GM23338 (cell line): ENCODE measurements around the gene CTDP1. TPM values are rescaled to one million over a fixed set of nuclear protein-coding genes. Genes with fewer than 3 reads are reported as not detected.

Experiments
- ATAC-seq: fragments of 200-7000 bp; cut with Tn5 transposase; 3 replicates; pipeline ENCODE4 v1.9.1; 2020
- DNase-seq: peaks from one replicate; pipeline ENCODE4 v3.0.0-alpha.2; 2015; ENCODE audit warnings: low spot score
- H2AFZ ChIP-seq: fragments of 200-600 bp; sonication (generic); 2 replicates; pipeline ENCODE4 v1.8.0; 2016; ENCODE audit warnings: antibody characterized with exemption, mild to moderate bottlenecking, moderate library complexity
- H3F3A ChIP-seq: fragments of 200-600 bp; sonication (generic); replicated peaks from 2 replicates; pipeline ENCODE4 v1.8.0; 2017; ENCODE audit warnings: antibody characterized with exemption, mixed run types, low read depth
- H3K27ac ChIP-seq: fragments of 200-600 bp; sonication (generic); 2 replicates; pipeline ENCODE4 v1.6.1; 2016; ENCODE audit warnings: low read depth
- H3K27me3 ChIP-seq: fragments of 200-600 bp; sonication (generic); 2 replicates; pipeline ENCODE4 v1.8.0; 2016; ENCODE audit warnings: mild to moderate bottlenecking, mixed run types, moderate library complexity; ENCODE audit not compliant: insufficient read depth
- H3K36me3 ChIP-seq: fragments of 200-600 bp; sonication (generic); 2 replicates; pipeline ENCODE4 v1.8.0; 2016; ENCODE audit warnings: mild to moderate bottlenecking; ENCODE audit not compliant: insufficient read depth
- H3K4me1 ChIP-seq: fragments of 200-600 bp; sonication (generic); 2 replicates; pipeline ENCODE4 v1.8.0; 2016; ENCODE audit warnings: mild to moderate bottlenecking, moderate library complexity; ENCODE audit not compliant: insufficient read depth
- H3K4me2 ChIP-seq: fragments of 200-600 bp; sonication (generic); 2 replicates; pipeline ENCODE4 v1.7.1; 2017; ENCODE audit warnings: mixed run types
- H3K4me3 ChIP-seq: fragments of 200-600 bp; sonication (generic); 2 replicates; pipeline ENCODE4 v1.6.1; 2016; ENCODE audit warnings: mixed run types
- H3K79me2 ChIP-seq: fragments of 200-600 bp; sonication (generic); replicated peaks from 2 replicates; pipeline ENCODE4 v1.8.0; 2017; ENCODE audit warnings: mild to moderate bottlenecking; ENCODE audit not compliant: insufficient read depth
- H3K9me2 ChIP-seq: fragments of 200-600 bp; sonication (generic); 2 replicates; pipeline ENCODE4 v1.8.0; 2017; ENCODE audit not compliant: insufficient read depth
- H4K20me1 ChIP-seq: fragments of 200-600 bp; sonication (generic); replicated peaks from 2 replicates; pipeline ENCODE4 v1.8.0; 2017; ENCODE audit warnings: mild to moderate bottlenecking; ENCODE audit not compliant: insufficient read depth
- H3K27ac Mint-ChIP-seq: 2 replicates; pipeline ENCODE4 v1.8.0; 2020; ENCODE audit warnings: inconsistent platforms, mild to moderate bottlenecking, moderate library complexity, mixed read lengths
- H3K27me3 Mint-ChIP-seq: 3 replicates; pipeline ENCODE4 v1.8.0; 2022; ENCODE audit warnings: low read depth, mild to moderate bottlenecking, moderate library complexity, mixed read lengths, inconsistent platforms; ENCODE audit not compliant: insufficient read depth, poor library complexity
- H3K36me3 Mint-ChIP-seq: 3 replicates; pipeline ENCODE4 v1.8.0; 2021; ENCODE audit warnings: low read depth, mild to moderate bottlenecking, inconsistent platforms, moderate library complexity, mixed read lengths
- H3K4me1 Mint-ChIP-seq: 3 replicates; pipeline ENCODE4 v1.8.0; 2020; ENCODE audit warnings: mild to moderate bottlenecking, inconsistent platforms, mixed read lengths
- H3K4me3 Mint-ChIP-seq: 3 replicates; pipeline ENCODE4 v1.8.0; 2021; ENCODE audit warnings: moderate library complexity, mild to moderate bottlenecking, inconsistent platforms, mixed read lengths
- H3K9me3 Mint-ChIP-seq: 3 replicates; pipeline ENCODE4 v1.8.0; 2020; ENCODE audit warnings: moderate library complexity, mild to moderate bottlenecking, inconsistent platforms, mixed read lengths
- CTCF ChIP-seq, 2 experiments: fragments of 200-600 bp in 1 of 2; sonication (generic) in 1 of 2; conservative IDR thresholded peaks; 2 replicates each; pipeline versions ENCODE4 v1.5.1 to v1.6.1; 2016 to 2017; ENCODE audit warnings: antibody characterized with exemption in 2 of 2, low read depth in 2 of 2, mild to moderate bottlenecking in 2 of 2, moderate library complexity in 1 of 2
- ETS1 ChIP-seq: IDR thresholded peaks from 2 replicates; pipeline ENCODE4 v1.6.1; 2016; ENCODE audit warnings: antibody characterized with exemption
- EZH2 ChIP-seq: fragments of 200-600 bp; sonication (generic); IDR thresholded peaks from one replicate; pipeline ENCODE4 v1.8.0; 2017; ENCODE audit warnings: antibody characterized with exemption, mild to moderate bottlenecking, low read depth; ENCODE audit not compliant: unreplicated experiment
- EZH2phosphoT487 ChIP-seq: fragments of 200-600 bp; sonication (generic); IDR thresholded peaks from one replicate; pipeline ENCODE4 v1.8.1; 2018; ENCODE audit warnings: antibody characterized with exemption; ENCODE audit not compliant: unreplicated experiment
- JUNB ChIP-seq: IDR thresholded peaks from one replicate; pipeline ENCODE4 v1.6.1; 2016; ENCODE audit warnings: antibody characterized with exemption; ENCODE audit not compliant: unreplicated experiment
- NANOG ChIP-seq: IDR thresholded peaks from 2 replicates; pipeline ENCODE4 v1.6.1; 2016; ENCODE audit warnings: antibody characterized with exemption, borderline replicate concordance
- POLR2AphosphoS5 ChIP-seq: IDR thresholded peaks from 2 replicates; pipeline ENCODE4 v1.6.1; 2016; ENCODE audit warnings: antibody characterized with exemption, low read depth
- REST ChIP-seq: IDR thresholded peaks from one replicate; pipeline ENCODE4 v1.6.1; 2018; ENCODE audit warnings: antibody characterized with exemption; ENCODE audit not compliant: unreplicated experiment
- STAT1 ChIP-seq: IDR thresholded peaks from one replicate; pipeline ENCODE4 v1.6.1; 2016; ENCODE audit warnings: antibody characterized with exemption; ENCODE audit not compliant: unreplicated experiment
- ZNF114 ChIP-seq: fragments of 250-450 bp; sonication (Bioruptor Pico); IDR thresholded peaks from 2 replicates; pipeline ENCODE4 v1.5.0; 2020; ENCODE audit warnings: mild to moderate bottlenecking, moderate library complexity
- ZNF331 ChIP-seq: fragments of 250-450 bp; sonication (Bioruptor Pico); IDR thresholded peaks from 2 replicates; pipeline ENCODE4 v1.5.0; 2020; ENCODE audit warnings: low read depth, mild to moderate bottlenecking, moderate library complexity
- ZNF462 ChIP-seq: fragments of 250-450 bp; sonication (Bioruptor Pico); IDR thresholded peaks from 2 replicates; pipeline ENCODE4 v1.5.0; 2020; ENCODE audit warnings: mild to moderate bottlenecking, moderate library complexity
- polyA plus RNA-seq: library from polyadenylated mRNA; unstranded; fragments of >200 nt; fragmentation: Nextera tagmentation; extraction: Ambion mirVana; gene quantifications from 2 replicates; pipeline ENCODE4 v1.2.1, GENCODE V29; 2016
- total RNA-seq: library from RNA; depleted of rRNA; stranded (reverse); fragments of >200 nt; shearing (Covaris generic); gene quantifications from 2 replicates; pipeline ENCODE4 v1.2.3, GENCODE V29; 2014

CTDP1 gene
- total and polyA plus RNA-seq, 2 experiments from 2014 or later, result 9.4 to 51.6 TPM

GRCh38 chr18:79723036-79723435 lies 43.4 kb downstream of the CTDP1 start:
- H3K4me1 Mint-ChIP-seq, result no peaks in the 10 kb centered on the region
- H4K20me1 ChIP-seq, result peaks cover 6% of the 10 kb centered on the region
- no peaks in the 10 kb centered on the region for H3K4me1 ChIP-seq
- no peak overlapping the region for H3K4me2 ChIP-seq
- H3F3A ChIP-seq, result no peaks in the 10 kb centered on the region
- no peak overlapping the region for H3K27ac ChIP-seq
- H3K27me3 Mint-ChIP-seq, result no peaks in the 10 kb centered on the region
- H2AFZ ChIP-seq, result no peak overlapping the region
- ATAC-seq, result no peak
- peaks cover 63% of the 10 kb centered on the region for H3K36me3 Mint-ChIP-seq
- no peak overlapping the region for H3K4me3 ChIP-seq
- H3K4me3 Mint-ChIP-seq, result no peak overlapping the region
- no peaks in the 10 kb centered on the region for H3K9me2 ChIP-seq
- H3K9me3 Mint-ChIP-seq, result no peaks in the 10 kb centered on the region; the same call in 2 of the 3 replicates
- TF ChIP-seq EZH2phosphoT487 (no peak), CTCF (conservative IDR thresholded peaks at IDR 0.05; ENCODE audit: low read depth in 2 of 2) (no peak), ZNF114 (no peak), POLR2AphosphoS5 (no peak), ZNF331 (no peak), ZNF462 (no peak), JUNB (no peak), EZH2 (no peak), STAT1 (no peak), ETS1 (no peak), NANOG (no peak), REST (no peak)
- no peak for DNase-seq
- no peaks in the 10 kb centered on the region for H3K27me3 ChIP-seq
- H3K79me2 ChIP-seq, result peaks cover 42% of the 10 kb centered on the region
- 0 out of 2 replicates have a peak, but pooled peaks cover 5% of the 10 kb centered on the region for H3K36me3 ChIP-seq
- no peak overlapping the region for H3K27ac Mint-ChIP-seq
